K562 (cell line): Measurements from ENCODE around the gene ACTN2. TPM values are rescaled to one million over a fixed set of nuclear protein-coding genes. Genes with fewer than 3 reads are reported as not detected.

Experiments
- ATF3 ChIP-seq, 2 experiments: fragments of 450-650 bp in 1 of 2; sonication (generic) in 1 of 2; formaldehyde crosslinking in 1 of 2; IDR thresholded peaks in 1 of 2; conservative IDR thresholded peaks in 1 of 2; 2 replicates each; pipeline versions ENCODE4 v1.6.1 to v1.8.1; 2016 to 2023; ENCODE audit warnings: mild to moderate bottlenecking in 2 of 2, moderate library complexity in 2 of 2, inconsistent platforms in 1 of 2, missing genetic modification reagents in 1 of 2
- CBX8 ChIP-seq: fragments of 200-600 bp; sonication (generic); IDR thresholded peaks from 2 replicates; pipeline ENCODE4 v1.6.1; 2012; ENCODE audit warnings: borderline replicate concordance, mixed run types, low read depth, mild to moderate bottlenecking, moderate library complexity, mixed read lengths, low read length, control low read depth, inconsistent platforms; ENCODE audit not compliant: poor library complexity, severe bottlenecking; ENCODE audit errors: extremely low read depth
- CCNT2 ChIP-seq: IDR thresholded peaks from 2 replicates; pipeline ENCODE4 v1.6.1; 2011; ENCODE audit warnings: borderline replicate concordance, low read depth, mild to moderate bottlenecking, moderate library complexity, mixed read lengths, low read length; ENCODE audit not compliant: insufficient read length; ENCODE audit errors: extremely low read depth
- CREB1 ChIP-seq, 2 experiments: sonication (generic) in 1 of 2; formaldehyde crosslinking in 1 of 2; IDR thresholded peaks; 2 replicates each; pipeline versions ENCODE4 v1.6.1 to v1.8.0; 2012 to 2022; ENCODE audit warnings: inconsistent platforms in 1 of 2, mild to moderate bottlenecking in 1 of 2, missing genetic modification reagents in 1 of 2, moderate library complexity in 1 of 2
- HMG20B ChIP-seq: fragments of 250-450 bp; sonication (Bioruptor Pico); IDR thresholded peaks from 2 replicates; pipeline ENCODE4 v1.5.0; 2021; ENCODE audit warnings: mild to moderate bottlenecking
- HOXB6 ChIP-seq: fragments of 250-450 bp; sonication (Bioruptor Pico); IDR thresholded peaks from 2 replicates; pipeline ENCODE4 v1.5.1; 2022; ENCODE audit warnings: mild to moderate bottlenecking, borderline replicate concordance
- KDM1A ChIP-seq, 2 experiments: fragments of 450-650 bp; IDR thresholded peaks; 2 replicates each; pipeline ENCODE4 v1.6.1; 2016; ENCODE audit warnings: mild to moderate bottlenecking in 2 of 2
- KDM4B ChIP-seq, 2 experiments: fragments of 450-650 bp in 1 of 2; sonication (generic) in 1 of 2; IDR thresholded peaks; 2 replicates each; pipeline ENCODE4 v1.6.1; 2016 to 2017; ENCODE audit warnings: borderline replicate concordance in 2 of 2, antibody characterized with exemption in 1 of 2, low read depth in 1 of 2, mild to moderate bottlenecking in 1 of 2
- KLF10 ChIP-seq: fragments of 250-450 bp; sonication (Bioruptor Pico); IDR thresholded peaks from 2 replicates; pipeline ENCODE4 v1.6.1; 2021; ENCODE audit warnings: matching md5 sums
- NCOA4 ChIP-seq: fragments of 450-650 bp; IDR thresholded peaks from 2 replicates; pipeline ENCODE4 v1.6.1; 2018; ENCODE audit warnings: mild to moderate bottlenecking; ENCODE audit not compliant: partially characterized antibody
- NR1H2 ChIP-seq: sonication (generic); formaldehyde crosslinking; IDR thresholded peaks from 2 replicates; pipeline ENCODE4 v1.4.0; 2020; ENCODE audit warnings: mild to moderate bottlenecking, missing genetic modification reagents
- PRPF4 ChIP-seq: fragments of 200-400 bp; formaldehyde crosslinking; IDR thresholded peaks from one replicate; pipeline ENCODE4 v1.6.1; 2017; ENCODE audit warnings: low read length, low read depth, mild to moderate bottlenecking; ENCODE audit not compliant: insufficient read depth, poor library complexity, severe bottlenecking
- SNRNP70 ChIP-seq: fragments of 200-400 bp; formaldehyde crosslinking; optimal IDR thresholded peaks from 2 replicates; pipeline ENCODE3; 2017; ENCODE audit warnings: low read depth, low read length
- TEAD2 ChIP-seq: fragments of 450-650 bp; IDR thresholded peaks from 2 replicates; pipeline ENCODE4 v1.6.1; 2016; ENCODE audit warnings: missing genetic modification characterization, control low read depth, missing compliant biosample characterization
- polyA plus RNA-seq, 8 experiments: library from polyadenylated mRNA; depleted of rRNA in 4 of 8; stranded (reverse) in 5 of 8; unstranded in 3 of 8; fragments of >200 nt; fragmentation: Nextera tagmentation in 2 of 8; fragmentation: Illumina TruSeq in 1 of 8; extraction: Ambion mirVana in 2 of 8; extraction: Trizol in 1 of 8; gene quantifications; 2 replicates each; pipeline versions ENCODE4 v1.2.1 to v1.2.3, GENCODE V29; 2011 to 2014; ENCODE audit warnings: inconsistent platforms in 1 of 8, missing spikeins in 1 of 8
- total RNA-seq, 7 experiments: library from RNA; depleted of rRNA in 6 of 7; stranded (reverse); fragments of >200 nt in 6 of 7; fragmentation: Illumina TruSeq in 2 of 7; extraction: Trizol in 2 of 7; gene quantifications; 2 replicates each; pipeline versions ENCODE4 v1.2.1 to v1.2.3, GENCODE V29; 2011 to 2021; ENCODE audit warnings: low replicate concordance in 1 of 7
- TF ChIP-seq, protein P1 (sequence below): fragments of 250-450 bp; sonication (Bioruptor Pico); IDR thresholded peaks from 2 replicates; pipeline ENCODE4 v1.4.0; 2020; ENCODE audit warnings: mild to moderate bottlenecking
- TF ChIP-seq, protein P2 (sequence below): fragments of 250-450 bp; sonication (Bioruptor Pico); IDR thresholded peaks from 2 replicates; pipeline ENCODE4 v1.5.0; 2020; ENCODE audit warnings: mild to moderate bottlenecking, borderline replicate concordance
- TF ChIP-seq, protein P3 (sequence below): fragments of 200-400 bp; formaldehyde crosslinking; IDR thresholded peaks from 2 replicates; pipeline ENCODE4 v1.6.1; 2017; ENCODE audit warnings: mild to moderate bottlenecking, low read depth, low read length, moderate library complexity

ACTN2 gene
- total and polyA plus RNA-seq, 9 of the 15 experiments (the other 6 are each of a cell fraction or from before 2014, with no cell fraction given), result 0.18 to 0.94 (median 0.42) TPM

- no peak; the same call in 1 of the 2 replicates for TF ChIP-seq CREB1 (IDR thresholded peaks at IDR 0.05)
- no peak; the same call in 1 of the 2 replicates for TF ChIP-seq CREB1 (CRISPR knock-in tag; IDR thresholded peaks at IDR 0.05)
- peak; percentile 64 for TF ChIP-seq CCNT2
- no peak for TF ChIP-seq KLF10 (CRISPR knock-in tag)
- no peak for TF ChIP-seq HMG20B (CRISPR knock-in tag)
- TF ChIP-seq, protein P1, sequence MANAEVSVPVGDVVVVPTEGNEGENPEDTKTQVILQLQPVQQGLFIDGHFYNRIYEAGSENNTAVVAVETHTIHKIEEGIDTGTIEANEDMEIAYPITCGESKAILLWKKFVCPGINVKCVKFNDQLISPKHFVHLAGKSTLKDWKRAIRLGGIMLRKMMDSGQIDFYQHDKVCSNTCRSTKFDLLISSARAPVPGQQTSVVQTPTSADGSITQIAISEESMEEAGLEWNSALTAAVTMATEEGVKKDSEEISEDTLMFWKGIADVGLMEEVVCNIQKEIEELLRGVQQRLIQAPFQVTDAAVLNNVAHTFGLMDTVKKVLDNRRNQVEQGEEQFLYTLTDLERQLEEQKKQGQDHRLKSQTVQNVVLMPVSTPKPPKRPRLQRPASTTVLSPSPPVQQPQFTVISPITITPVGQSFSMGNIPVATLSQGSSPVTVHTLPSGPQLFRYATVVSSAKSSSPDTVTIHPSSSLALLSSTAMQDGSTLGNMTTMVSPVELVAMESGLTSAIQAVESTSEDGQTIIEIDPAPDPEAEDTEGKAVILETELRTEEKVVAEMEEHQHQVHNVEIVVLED (CRISPR knock-in tag), result peak; percentile 47; the same call in 1 of the 2 replicates
- TF ChIP-seq TEAD2 (tag), result no peak
- TF ChIP-seq PRPF4, result peak; percentile 71
- no peak for TF ChIP-seq ATF3 (IDR thresholded peaks at IDR 0.05)
- TF ChIP-seq ATF3 (CRISPR knock-in tag; conservative IDR thresholded peaks at IDR 0.05), result peak; percentile 27; the same call in 1 of the 2 replicates
- TF ChIP-seq KDM1A (IDR thresholded peaks at IDR 0.05), result no peak
- TF ChIP-seq HOXB6 (CRISPR knock-in tag), result no peak; the same call in 1 of the 2 replicates
- no peak for TF ChIP-seq SNRNP70
- TF ChIP-seq NCOA4, result no peak
- no peak for TF ChIP-seq KDM4B (IDR thresholded peaks at IDR 0.05; ENCODE audit: borderline replicate concordance in 2 of 2, low read depth in 1 of 2)
- TF ChIP-seq NR1H2, result no peak
- TF ChIP-seq CBX8, result no peak
- TF ChIP-seq, protein P2, sequence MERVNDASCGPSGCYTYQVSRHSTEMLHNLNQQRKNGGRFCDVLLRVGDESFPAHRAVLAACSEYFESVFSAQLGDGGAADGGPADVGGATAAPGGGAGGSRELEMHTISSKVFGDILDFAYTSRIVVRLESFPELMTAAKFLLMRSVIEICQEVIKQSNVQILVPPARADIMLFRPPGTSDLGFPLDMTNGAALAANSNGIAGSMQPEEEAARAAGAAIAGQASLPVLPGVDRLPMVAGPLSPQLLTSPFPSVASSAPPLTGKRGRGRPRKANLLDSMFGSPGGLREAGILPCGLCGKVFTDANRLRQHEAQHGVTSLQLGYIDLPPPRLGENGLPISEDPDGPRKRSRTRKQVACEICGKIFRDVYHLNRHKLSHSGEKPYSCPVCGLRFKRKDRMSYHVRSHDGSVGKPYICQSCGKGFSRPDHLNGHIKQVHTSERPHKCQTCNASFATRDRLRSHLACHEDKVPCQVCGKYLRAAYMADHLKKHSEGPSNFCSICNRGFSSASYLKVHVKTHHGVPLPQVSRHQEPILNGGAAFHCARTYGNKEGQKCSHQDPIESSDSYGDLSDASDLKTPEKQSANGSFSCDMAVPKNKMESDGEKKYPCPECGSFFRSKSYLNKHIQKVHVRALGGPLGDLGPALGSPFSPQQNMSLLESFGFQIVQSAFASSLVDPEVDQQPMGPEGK (CRISPR knock-in tag), result no peak
- TF ChIP-seq, protein P3, sequence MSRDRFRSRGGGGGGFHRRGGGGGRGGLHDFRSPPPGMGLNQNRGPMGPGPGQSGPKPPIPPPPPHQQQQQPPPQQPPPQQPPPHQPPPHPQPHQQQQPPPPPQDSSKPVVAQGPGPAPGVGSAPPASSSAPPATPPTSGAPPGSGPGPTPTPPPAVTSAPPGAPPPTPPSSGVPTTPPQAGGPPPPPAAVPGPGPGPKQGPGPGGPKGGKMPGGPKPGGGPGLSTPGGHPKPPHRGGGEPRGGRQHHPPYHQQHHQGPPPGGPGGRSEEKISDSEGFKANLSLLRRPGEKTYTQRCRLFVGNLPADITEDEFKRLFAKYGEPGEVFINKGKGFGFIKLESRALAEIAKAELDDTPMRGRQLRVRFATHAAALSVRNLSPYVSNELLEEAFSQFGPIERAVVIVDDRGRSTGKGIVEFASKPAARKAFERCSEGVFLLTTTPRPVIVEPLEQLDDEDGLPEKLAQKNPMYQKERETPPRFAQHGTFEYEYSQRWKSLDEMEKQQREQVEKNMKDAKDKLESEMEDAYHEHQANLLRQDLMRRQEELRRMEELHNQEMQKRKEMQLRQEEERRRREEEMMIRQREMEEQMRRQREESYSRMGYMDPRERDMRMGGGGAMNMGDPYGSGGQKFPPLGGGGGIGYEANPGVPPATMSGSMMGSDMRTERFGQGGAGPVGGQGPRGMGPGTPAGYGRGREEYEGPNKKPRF, result no peak
Observed at GRCh38 chr1:236795035-236795756, 108.9 kb downstream of the ACTN2 start, which contains the start of gene MTR (continued).
